Astrocyte (in vitro differentiated cells and primary cell): Measurements from ENCODE around the gene DTX2. TPM values are rescaled to one million over a fixed set of nuclear protein-coding genes. Genes with fewer than 3 reads are reported as not detected.

Experiments
- DNase-seq: peaks from one replicate; pipeline ENCODE4 v3.0.0-alpha.2; 2010; ENCODE audit warnings: low read depth
- FAIRE-seq: peaks from 2 replicates; lab custom pipeline; 2011; peaks lifted over from hg19 to GRCh38; lab: Jason Lieb, UNC
- H2AFZ ChIP-seq: 2 replicates; pipeline ENCODE4 v1.6.0; 2012; ENCODE audit warnings: low read depth, low read length, inconsistent platforms
- H3K27ac ChIP-seq: 2 replicates; pipeline ENCODE4 v1.5.1; 2011; ENCODE audit warnings: low read depth, low read length, inconsistent platforms
- H3K27me3 ChIP-seq: 2 replicates; pipeline ENCODE4 v1.6.0; 2011; ENCODE audit warnings: low read length, inconsistent platforms; ENCODE audit not compliant: insufficient read depth
- H3K36me3 ChIP-seq: 2 replicates; pipeline ENCODE4 v1.5.1; 2011; ENCODE audit warnings: low read length, inconsistent platforms; ENCODE audit not compliant: insufficient read depth
- H3K4me1 ChIP-seq: 2 replicates; pipeline ENCODE4 v1.5.1; 2011; ENCODE audit warnings: low read length, inconsistent platforms; ENCODE audit not compliant: insufficient read depth
- H3K4me2 ChIP-seq: 2 replicates; pipeline ENCODE4 v1.6.0; 2012; ENCODE audit warnings: low read length, inconsistent platforms
- H3K4me3 ChIP-seq: 2 replicates; pipeline ENCODE4 v1.5.1; 2011; ENCODE audit warnings: low read depth, mild to moderate bottlenecking, low read length, inconsistent platforms; ENCODE audit not compliant: insufficient read depth
- H3K79me2 ChIP-seq: 2 replicates; pipeline ENCODE4 v1.6.0; 2012; ENCODE audit warnings: mild to moderate bottlenecking, low read length, inconsistent platforms; ENCODE audit not compliant: insufficient read depth
- H3K9ac ChIP-seq: 2 replicates; pipeline ENCODE4 v1.6.0; 2012; ENCODE audit warnings: mild to moderate bottlenecking, low read length, inconsistent platforms
- H3K9me3 ChIP-seq: 2 replicates; pipeline ENCODE4 v1.5.1; 2012; ENCODE audit warnings: low read depth, mild to moderate bottlenecking, low read length, inconsistent platforms; ENCODE audit not compliant: insufficient read depth
- H4K20me1 ChIP-seq: 2 replicates; pipeline ENCODE4 v1.6.0; 2012; ENCODE audit warnings: low read length, inconsistent platforms; ENCODE audit not compliant: insufficient read depth
- H3K27ac Mint-ChIP-seq: one replicate; pipeline ENCODE4 v1.8.0; 2021; ENCODE audit warnings: mild to moderate bottlenecking, mixed read lengths; ENCODE audit not compliant: unreplicated experiment
- H3K27me3 Mint-ChIP-seq: one replicate; pipeline ENCODE4 v1.8.0; 2021; ENCODE audit warnings: low read depth, mixed read lengths; ENCODE audit not compliant: unreplicated experiment
- H3K36me3 Mint-ChIP-seq: one replicate; pipeline ENCODE4 v1.8.0; 2021; ENCODE audit warnings: low read depth, mixed read lengths; ENCODE audit not compliant: unreplicated experiment
- H3K4me1 Mint-ChIP-seq: one replicate; pipeline ENCODE4 v1.8.0; 2021; ENCODE audit warnings: low read depth, mixed read lengths; ENCODE audit not compliant: unreplicated experiment
- H3K4me3 Mint-ChIP-seq: one replicate; pipeline ENCODE4 v1.8.0; 2021; ENCODE audit warnings: mild to moderate bottlenecking, moderate library complexity, mixed read lengths; ENCODE audit not compliant: unreplicated experiment
- H3K9me3 Mint-ChIP-seq: one replicate; pipeline ENCODE4 v1.8.0; 2021; ENCODE audit warnings: mild to moderate bottlenecking, mixed read lengths; ENCODE audit not compliant: unreplicated experiment
- EZH2 ChIP-seq: IDR thresholded peaks from 2 replicates; pipeline ENCODE4 v1.6.1; 2012; ENCODE audit warnings: mild to moderate bottlenecking, low read length, inconsistent platforms; ENCODE audit not compliant: insufficient read depth
- total RNA-seq: library from RNA; stranded (reverse); gene quantifications from 2 replicates; pipeline ENCODE4 v1.2.1, GENCODE V29; 2021
- TF ChIP-seq, protein P1 (sequence below): IDR thresholded peaks from 2 replicates; pipeline ENCODE4 v1.5.1; 2011; ENCODE audit warnings: low read depth, mild to moderate bottlenecking, inconsistent platforms, low read length, moderate library complexity; ENCODE audit not compliant: insufficient read depth

DTX2 gene
- total RNA-seq, 1 donor from 2014 or later, result 19.7 TPM

GRCh38 chr7:76427635-76428034, 33.9 kb upstream of the DTX2 start:
- no peak overlapping the region for H3K4me3 Mint-ChIP-seq
- no peaks in the 10 kb centered on the region for H3K9me3 ChIP-seq
- H2AFZ ChIP-seq, result no peak overlapping the region
- H3K27ac ChIP-seq, result no peak overlapping the region
- no peak overlapping the region for H3K4me3 ChIP-seq
- H3K9ac ChIP-seq, result no peak overlapping the region
- no peaks in the 10 kb centered on the region for H3K36me3 Mint-ChIP-seq
- H3K4me1 Mint-ChIP-seq, result peaks cover 13% of the 10 kb centered on the region
- no peaks in the 10 kb centered on the region for H3K79me2 ChIP-seq
- no peaks in the 10 kb centered on the region for H4K20me1 ChIP-seq
- H3K9me3 Mint-ChIP-seq, result no peaks in the 10 kb centered on the region
- H3K27me3 Mint-ChIP-seq, result peaks cover 4% of the 10 kb centered on the region
- no peaks in the 10 kb centered on the region for H3K36me3 ChIP-seq
- peaks cover 16% of the 10 kb centered on the region for H3K4me1 ChIP-seq
- H3K27ac Mint-ChIP-seq, result no peak overlapping the region
- DNase-seq (no peak), FAIRE-seq (no peak)
- H3K27me3 ChIP-seq, result no peaks in the 10 kb centered on the region
- no peak overlapping the region for H3K4me2 ChIP-seq
- TF ChIP-seq, protein P1, sequence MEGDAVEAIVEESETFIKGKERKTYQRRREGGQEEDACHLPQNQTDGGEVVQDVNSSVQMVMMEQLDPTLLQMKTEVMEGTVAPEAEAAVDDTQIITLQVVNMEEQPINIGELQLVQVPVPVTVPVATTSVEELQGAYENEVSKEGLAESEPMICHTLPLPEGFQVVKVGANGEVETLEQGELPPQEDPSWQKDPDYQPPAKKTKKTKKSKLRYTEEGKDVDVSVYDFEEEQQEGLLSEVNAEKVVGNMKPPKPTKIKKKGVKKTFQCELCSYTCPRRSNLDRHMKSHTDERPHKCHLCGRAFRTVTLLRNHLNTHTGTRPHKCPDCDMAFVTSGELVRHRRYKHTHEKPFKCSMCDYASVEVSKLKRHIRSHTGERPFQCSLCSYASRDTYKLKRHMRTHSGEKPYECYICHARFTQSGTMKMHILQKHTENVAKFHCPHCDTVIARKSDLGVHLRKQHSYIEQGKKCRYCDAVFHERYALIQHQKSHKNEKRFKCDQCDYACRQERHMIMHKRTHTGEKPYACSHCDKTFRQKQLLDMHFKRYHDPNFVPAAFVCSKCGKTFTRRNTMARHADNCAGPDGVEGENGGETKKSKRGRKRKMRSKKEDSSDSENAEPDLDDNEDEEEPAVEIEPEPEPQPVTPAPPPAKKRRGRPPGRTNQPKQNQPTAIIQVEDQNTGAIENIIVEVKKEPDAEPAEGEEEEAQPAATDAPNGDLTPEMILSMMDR, result no peak
- no peak for TF ChIP-seq EZH2

DNA sequence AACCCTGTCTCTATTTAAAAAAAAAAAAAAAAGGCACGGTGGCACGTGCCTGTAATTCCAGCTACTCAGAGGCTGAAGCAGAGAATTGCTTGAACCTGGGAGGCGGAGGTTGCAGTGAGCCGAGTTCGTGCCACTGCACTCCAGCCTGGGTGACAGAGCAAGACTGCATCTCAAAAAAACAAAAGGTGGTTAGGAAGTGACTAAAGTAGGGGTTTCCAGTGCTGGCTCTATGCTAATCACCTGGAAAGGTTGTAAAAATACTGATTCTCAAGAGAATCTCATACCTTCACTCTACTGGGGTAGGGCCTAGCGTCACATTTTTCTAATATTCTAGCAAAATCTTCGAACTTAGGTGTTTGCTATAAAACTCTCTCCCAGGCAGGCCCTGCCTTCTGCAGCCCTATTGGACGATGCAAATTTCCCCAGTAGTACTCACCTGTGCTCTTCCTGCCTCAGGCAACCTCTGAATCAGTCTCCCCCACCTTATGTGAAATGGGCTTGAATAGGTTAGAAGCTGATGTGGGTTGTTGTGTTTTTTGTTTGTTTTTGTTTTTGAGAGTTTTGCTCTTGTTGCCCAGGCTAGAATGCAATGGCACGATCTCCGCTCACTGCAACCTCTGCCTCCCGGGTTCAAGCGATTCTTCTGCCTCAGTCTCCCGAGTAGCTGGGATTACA, 33.2 kb upstream of the DTX2 start:
- DNase-seq, result no peak
- TF ChIP-seq EZH2, result no peak
- TF ChIP-seq, protein P1, result no peak
- H4K20me1 ChIP-seq, result no peaks in the 10 kb centered on the region
- FAIRE-seq, result no peak
- Mint-ChIP-seq H3K4me1 (peaks cover 8% of the 10 kb centered on the region), H3K27ac (peak overlapping the region; percentile 53), H3K4me3 (no peak overlapping the region), H3K9me3 (no peaks in the 10 kb centered on the region), H3K36me3 (no peaks in the 10 kb centered on the region), H3K27me3 (peaks cover 4% of the 10 kb centered on the region)
- H3K9ac ChIP-seq, result no peak overlapping the region
- no peaks in the 10 kb centered on the region for H3K36me3 ChIP-seq
- peaks cover 12% of the 10 kb centered on the region for H3K4me1 ChIP-seq
- H3K27ac ChIP-seq, result no peak overlapping the region
- no peaks in the 10 kb centered on the region for H3K27me3 ChIP-seq
- no peak overlapping the region for H3K4me2 ChIP-seq
- no peak overlapping the region for H2AFZ ChIP-seq
- no peaks in the 10 kb centered on the region for H3K9me3 ChIP-seq
- no peak overlapping the region for H3K4me3 ChIP-seq
- H3K79me2 ChIP-seq, result no peaks in the 10 kb centered on the region
